ENCODE measurements around the gene KCNH6.

- TF ChIP-seq CTCF (IDR thresholded peaks at IDR 0.05) (no peak), POLR2A (IDR thresholded peaks at IDR 0.05) (no peak)
These were observed 34.3 kb downstream of the KCNH6 start for GRCh38 chr17:63557416-63557815.
